GM12878 (cell line): ENCODE results near the gene SLC19A1. TPM values are rescaled to one million over a fixed set of nuclear protein-coding genes. Genes with fewer than 3 reads are reported as not detected.

Source experiments
- ATAC-seq: fragments of 200-7000 bp; cut with Tn5 transposase; 3 replicates; pipeline ENCODE4 v1.9.1; 2020; ENCODE audit warnings: mild to moderate bottlenecking, moderate library complexity
- BruUV-seq: library from RNA; stranded (reverse); fragments of 400-500 nt; replicated peaks from 2 replicates; lab custom pipeline; 2021; lab: Mats Ljungman, UMichigan
- CTCF ChIA-PET: fragments of 300-600 bp; sonication (Branson Sonifier 250); formaldehyde crosslinking; extraction: SDS; loops from one replicate; lab custom pipeline; 2021; ENCODE audit warnings: inconsistent platforms; lab: Yijun Ruan, JAX
- POLR2A ChIA-PET: fragments of 350-600 bp; formaldehyde crosslinking; extraction: SDS; loops from one replicate; lab custom pipeline; 2021; ENCODE audit warnings: inconsistent platforms; lab: Charles Lee
- RAD21 ChIA-PET: fragments of 300-600 bp; sonication (Branson Sonifier 250); formaldehyde crosslinking; loops from one replicate; lab custom pipeline; 2023; ENCODE audit warnings: antibody characterized with exemption; ENCODE audit not compliant: unreplicated experiment; lab: Charles Lee
- SMC1A ChIA-PET: fragments of 300-600 bp; sonication (Branson Sonifier 250); formaldehyde crosslinking; loops from one replicate; lab custom pipeline; 2023; ENCODE audit not compliant: unreplicated experiment, uncharacterized antibody; lab: Charles Lee
- DNase-seq: peaks from one replicate; pipeline ENCODE4 v3.0.0-alpha.2; 2011; ENCODE audit warnings: low read depth, low spot score
- FAIRE-seq: peaks from 3 replicates; lab custom pipeline; 2011; peaks lifted over from hg19 to GRCh38; lab: Jason Lieb, UNC
- H2AFZ ChIP-seq: 2 replicates; pipeline ENCODE4 v1.6.0; 2011; ENCODE audit warnings: low read depth, low read length, control low read depth; ENCODE audit not compliant: control insufficient read depth
- H3K27ac ChIP-seq: 2 replicates; pipeline ENCODE4 v1.5.1; 2011; ENCODE audit warnings: control low read depth; ENCODE audit not compliant: control insufficient read depth, insufficient read depth
- H3K27me3 ChIP-seq, 2 experiments: replicated peaks in 1 of 2; 2 replicates each; pipeline versions ENCODE4 v1.6.0 to v1.6.1; 2011; ENCODE audit warnings: low read length in 1 of 2; ENCODE audit not compliant: control insufficient read depth in 2 of 2, insufficient read depth in 2 of 2
- H3K36me3 ChIP-seq, 2 experiments: 2 replicates each; pipeline ENCODE4 v1.5.1; 2011; ENCODE audit warnings: low read length in 1 of 2; ENCODE audit not compliant: control insufficient read depth in 2 of 2, insufficient read depth in 2 of 2
- H3K4me1 ChIP-seq: 2 replicates; pipeline ENCODE4 v1.6.1; 2011; ENCODE audit warnings: mild to moderate bottlenecking, low read length, moderate library complexity, mixed read lengths; ENCODE audit not compliant: control insufficient read depth, insufficient read depth
- H3K4me2 ChIP-seq: 2 replicates; pipeline ENCODE4 v1.6.0; 2011; ENCODE audit warnings: control low read depth; ENCODE audit not compliant: control insufficient read depth, insufficient read depth
- H3K4me3 ChIP-seq: fragments of 200-600 bp; sonication (generic); 2 replicates; pipeline ENCODE4 v1.5.1; 2016
- H3K79me2 ChIP-seq: 2 replicates; pipeline ENCODE4 v1.6.0; 2011; ENCODE audit warnings: low read length; ENCODE audit not compliant: control insufficient read depth, insufficient read depth
- H3K9ac ChIP-seq: 2 replicates; pipeline ENCODE4 v1.8.0; 2011; ENCODE audit warnings: low read length, control low read depth, mixed read lengths; ENCODE audit not compliant: control insufficient read depth, insufficient read depth
- H3K9me3 ChIP-seq: replicated peaks from 3 replicates; pipeline ENCODE4 v1.5.1; 2011; ENCODE audit warnings: mild to moderate bottlenecking, low read length; ENCODE audit not compliant: control insufficient read depth, insufficient read depth
- H4K20me1 ChIP-seq: 2 replicates; pipeline ENCODE4 v1.6.0; 2011; ENCODE audit not compliant: control insufficient read depth, insufficient read depth
- CHD1 ChIP-seq: IDR thresholded peaks from 2 replicates; pipeline ENCODE4 v1.6.1; 2012; ENCODE audit warnings: low read depth, low read length, improper control_type of control experiment
- CHD4 ChIP-seq: fragments of 200-600 bp; sonication (generic); IDR thresholded peaks from 2 replicates; pipeline ENCODE4 v1.6.1; 2016; ENCODE audit warnings: mild to moderate bottlenecking
- E2F4 ChIP-seq: IDR thresholded peaks from 2 replicates; pipeline ENCODE4 v1.6.1; 2012; ENCODE audit warnings: low read depth, low read length, improper control_type of control experiment
- EGR1 ChIP-seq, 2 experiments: IDR thresholded peaks; 1 replicate in 1 of 2; 2 replicates in 1 of 2; pipeline ENCODE4 v1.6.1; 2011 to 2012; ENCODE audit warnings: low read depth in 2 of 2, low read length in 2 of 2, borderline replicate concordance in 1 of 2, mild to moderate bottlenecking in 1 of 2, moderate library complexity in 1 of 2
- FOXK2 ChIP-seq: fragments of 450-650 bp; IDR thresholded peaks from 2 replicates; pipeline ENCODE4 v1.6.1; 2017; ENCODE audit warnings: mild to moderate bottlenecking, moderate library complexity
- HDGF ChIP-seq: fragments of 450-650 bp; IDR thresholded peaks from 2 replicates; pipeline ENCODE4 v1.6.1; 2016; ENCODE audit warnings: antibody characterized with exemption
- IKZF2 ChIP-seq, 2 experiments: fragments of 450-650 bp; IDR thresholded peaks; 2 replicates each; pipeline ENCODE4 v1.6.1; 2017; ENCODE audit warnings: mild to moderate bottlenecking in 2 of 2, moderate library complexity in 2 of 2
- KDM1A ChIP-seq: fragments of 200-600 bp; sonication (generic); IDR thresholded peaks from 2 replicates; pipeline ENCODE4 v1.6.1; 2016; ENCODE audit warnings: borderline replicate concordance
- MAX ChIP-seq: IDR thresholded peaks from 2 replicates; pipeline ENCODE4 v1.6.1; 2012; ENCODE audit warnings: low read depth, low read length, improper control_type of control experiment
- MEF2B ChIP-seq: fragments of 450-650 bp; IDR thresholded peaks from 2 replicates; pipeline ENCODE4 v1.6.1; 2018; ENCODE audit warnings: mild to moderate bottlenecking, moderate library complexity; ENCODE audit not compliant: partially characterized antibody, poor library complexity, severe bottlenecking
- NBN ChIP-seq: fragments of 450-650 bp; IDR thresholded peaks from 2 replicates; pipeline ENCODE4 v1.6.1; 2016
- NFXL1 ChIP-seq: fragments of 450-650 bp; IDR thresholded peaks from 2 replicates; pipeline ENCODE4 v1.6.1; 2017; ENCODE audit warnings: antibody characterized with exemption, mild to moderate bottlenecking, borderline replicate concordance
- NRF1 ChIP-seq: conservative IDR thresholded peaks from 2 replicates; pipeline ENCODE4 v1.6.1; 2011; ENCODE audit warnings: mild to moderate bottlenecking, low read depth, low read length, improper control_type of control experiment
- PAX8 ChIP-seq: fragments of 450-650 bp; IDR thresholded peaks from 2 replicates; pipeline ENCODE4 v1.6.1; 2017; ENCODE audit warnings: mild to moderate bottlenecking, moderate library complexity
- PML ChIP-seq: IDR thresholded peaks from 2 replicates; pipeline ENCODE4 v1.6.1; 2012; ENCODE audit warnings: low read length, inconsistent platforms
- POLR2A ChIP-seq: IDR thresholded peaks from 2 replicates; pipeline ENCODE4 v1.6.1; 2011; ENCODE audit warnings: low read depth, mild to moderate bottlenecking, low read length
- TAF1 ChIP-seq: IDR thresholded peaks from 2 replicates; pipeline ENCODE4 v1.6.1; 2011; ENCODE audit warnings: mild to moderate bottlenecking, low read depth, low read length, borderline replicate concordance
- USF2 ChIP-seq: IDR thresholded peaks from 2 replicates; pipeline ENCODE4 v1.6.1; 2011; ENCODE audit warnings: low read depth, low read length, improper control_type of control experiment, borderline replicate concordance
- ZBTB40 ChIP-seq: fragments of 450-650 bp; IDR thresholded peaks from 2 replicates; pipeline ENCODE4 v1.6.1; 2016; ENCODE audit warnings: mild to moderate bottlenecking, moderate library complexity, borderline replicate concordance
- ZNF207 ChIP-seq: fragments of 450-650 bp; IDR thresholded peaks from 2 replicates; pipeline ENCODE4 v1.6.1; 2014; ENCODE audit warnings: antibody characterized with exemption, mild to moderate bottlenecking, borderline replicate concordance
- WGBS: methylation state at CpG from one replicate; pipeline ENCODE4 v1.1.6; 2016; ENCODE audit warnings: low lambda C conversion rate; ENCODE audit not compliant: insufficient replicate concordance, insufficient coverage; ENCODE audit errors: missing lambda C conversion rate; 5-methylcytosine and 5-hydroxymethylcytosine counted together
- in situ Hi-C: fragments of 300-500 bp; cut with MboI; formaldehyde crosslinking; loops from 9 replicates; pipeline ENCODE4 v1.14.3; 2018; ENCODE audit warnings: mixed read lengths
- intact Hi-C: fragments of 100-400 bp; cut with micrococcal nuclease; formaldehyde crosslinking; loops from one replicate; pipeline ENCODE4 v1.14.2; 2022; ENCODE audit not compliant: unreplicated experiment
- polyA plus RNA-seq, 11 experiments: library from polyadenylated mRNA; depleted of rRNA in 4 of 11; unstranded in 6 of 11; stranded (reverse) in 5 of 11; fragments of >200 nt; fragmentation: Nextera tagmentation in 4 of 11; fragmentation: Illumina TruSeq in 1 of 11; extraction: Ambion mirVana in 4 of 11; extraction: Trizol in 1 of 11; gene quantifications; 1 replicate in 1 of 11; 2 replicates in 10 of 11; pipeline versions ENCODE4 v1.2.1 to v1.2.3, GENCODE V29; 2011 to 2016; ENCODE audit warnings: inconsistent platforms in 2 of 11, missing spikeins in 2 of 11, low read depth in 1 of 11
- total RNA-seq, 4 experiments: library from RNA; depleted of rRNA in 3 of 4; stranded (reverse); fragments of >200 nt in 3 of 4; fragmentation: Illumina TruSeq in 1 of 4; extraction: Trizol in 1 of 4; gene quantifications; 2 replicates each; pipeline versions ENCODE4 v1.2.1 to v1.2.3, GENCODE V29; 2013 to 2021

Gene SLC19A1
- total and polyA plus RNA-seq, 10 of the 15 experiments (the other 5 are each of a cell fraction or from before 2014, with no cell fraction given) = 0.42 to 49.7 (median 12.2) TPM

GRCh38 chr21:45568383-45568782, 26.1 kb upstream of the SLC19A1 start:
- intact Hi-C loops = no loop called here
- ChIA-PET SMC1A (interaction anchor here (0.6 to 2.0 kb wide), 2 partner anchors 12 to 715 kb away, joined by 3 to 7 read pairs; no protein-coding TSS in a partner anchor), RAD21 (no interaction called here)

More at GRCh38 chr21:45568383-45568782, 26.1 kb upstream of the SLC19A1 start:
- DNase-seq (no peak), ATAC-seq (no peak), FAIRE-seq (no peak)
- no peak overlapping the region for H3K4me3 ChIP-seq
- H3K9me3 ChIP-seq = no peaks in the 10 kb centered on the region
- H3K79me2 ChIP-seq = no peaks in the 10 kb centered on the region
- CTCF ChIA-PET = interaction anchor here (1.3 to 2.0 kb wide), 2 partner anchors 12 to 313 kb away, joined by 4 to 5 read pairs; no protein-coding TSS in a partner anchor
- no peaks in the 10 kb centered on the region for H3K36me3 ChIP-seq
- H3K27ac ChIP-seq = no peak overlapping the region
- H2AFZ ChIP-seq = no peak overlapping the region
- no peak overlapping the region for H3K4me2 ChIP-seq
- H4K20me1 ChIP-seq = no peaks in the 10 kb centered on the region
- 7% methylated on average over 3 of the region's 3 CpGs for WGBS
- H3K27me3 ChIP-seq = no peaks in the 10 kb centered on the region
- TF ChIP-seq EGR1 (IDR thresholded peaks at IDR 0.05; ENCODE audit: borderline replicate concordance in 1 of 2, low read depth in 2 of 2, low read length in 2 of 2) (no peak), USF2 (no peak), FOXK2 (no peak), KDM1A (no peak), CHD4 (no peak), E2F4 (no peak), ZNF207 (no peak), MAX (no peak), MEF2B (no peak), PAX8 (no peak), CHD1 (no peak), HDGF (no peak), IKZF2 (IDR thresholded peaks at IDR 0.05) (no peak), POLR2A (no peak), NFXL1 (no peak), ZBTB40 (no peak), TAF1 (no peak), NBN (no peak), NRF1 (no peak), PML (no peak)
- H3K4me1 ChIP-seq = no peaks in the 10 kb centered on the region
- BruUV-seq = no TSS peak
- in situ Hi-C loops = no loop called here
- POLR2A ChIA-PET = no interaction called here
- H3K9ac ChIP-seq = no peak overlapping the region
